IgD-negative memory B cell (primary cell): ENCODE results near the gene PHAX. TPM values are rescaled to one million over a fixed set of nuclear protein-coding genes. Genes with fewer than 3 reads are reported as not detected.
"Not testable (repeated sequence)": the region's sequence is repeated elsewhere in the genome, so short reads cannot be mapped to it uniquely, and the experiment has no call there.

Experiments used
- H3K27ac Mint-ChIP-seq, 3 donors: one replicate each; pipeline ENCODE4 v1.8.0; 2020 to 2022; ENCODE audit warnings: mild to moderate bottlenecking in 3 of 3, mixed read lengths in 3 of 3, moderate library complexity in 1 of 3
- H3K27me3 Mint-ChIP-seq: one replicate; pipeline ENCODE4 v1.8.0; 2021; ENCODE audit warnings: mixed read lengths
- H3K36me3 Mint-ChIP-seq: one replicate; pipeline ENCODE4 v1.8.0; 2020; ENCODE audit warnings: mild to moderate bottlenecking, mixed read lengths
- H3K4me1 Mint-ChIP-seq, 3 donors: one replicate each; pipeline ENCODE4 v1.8.0; 2020 to 2022; ENCODE audit warnings: mixed read lengths in 3 of 3, mild to moderate bottlenecking in 1 of 3
- H3K4me3 Mint-ChIP-seq, 4 donors: one replicate each; pipeline ENCODE4 v1.8.0; 2020 to 2022; ENCODE audit warnings: mild to moderate bottlenecking in 4 of 4, mixed read lengths in 4 of 4, moderate library complexity in 3 of 4
- H3K9me3 Mint-ChIP-seq, 3 donors: one replicate each; pipeline ENCODE4 v1.8.0; 2020 to 2021; ENCODE audit warnings: mixed read lengths in 3 of 3, mild to moderate bottlenecking in 1 of 3
- polyA plus RNA-seq: library from polyadenylated mRNA; unstranded; fragments of 300-500 nt; fragmentation: Illumina TruSeq; gene quantifications from one replicate; pipeline ENCODE4 v1.2.3, GENCODE V29; 2021

Gene PHAX
- polyA plus RNA-seq, 1 donor from 2014 or later = 97.1 TPM

GRCh38 chr5:126594748-126595485, 5.8 kb upstream of the PHAX start, which contains the start of gene ALDH7A1:
Gene ALDH7A1, minus strand, starts transcription at chr5:126595219. Its CDS starts 21 bp downstream, at chr5:126595198.
- Mint-ChIP-seq H3K4me3 (peak within 1 kb of the TSS; percentile 84 to 94 (median 94)), H3K27ac (peak within 1 kb of the TSS in 2 of 3 donors; percentile 40 to 51), H3K9me3 (peaks cover 0 to 2% (median 0%) of the 10 kb centered on the region in 3 donors), H3K4me1 (peaks cover 3 to 12% (median 8%) of the 10 kb centered on the region in 3 donors), H3K27me3 (peaks cover 9% of the 10 kb centered on the region), H3K36me3 (no peaks in the 10 kb centered on the region)

DNA sequence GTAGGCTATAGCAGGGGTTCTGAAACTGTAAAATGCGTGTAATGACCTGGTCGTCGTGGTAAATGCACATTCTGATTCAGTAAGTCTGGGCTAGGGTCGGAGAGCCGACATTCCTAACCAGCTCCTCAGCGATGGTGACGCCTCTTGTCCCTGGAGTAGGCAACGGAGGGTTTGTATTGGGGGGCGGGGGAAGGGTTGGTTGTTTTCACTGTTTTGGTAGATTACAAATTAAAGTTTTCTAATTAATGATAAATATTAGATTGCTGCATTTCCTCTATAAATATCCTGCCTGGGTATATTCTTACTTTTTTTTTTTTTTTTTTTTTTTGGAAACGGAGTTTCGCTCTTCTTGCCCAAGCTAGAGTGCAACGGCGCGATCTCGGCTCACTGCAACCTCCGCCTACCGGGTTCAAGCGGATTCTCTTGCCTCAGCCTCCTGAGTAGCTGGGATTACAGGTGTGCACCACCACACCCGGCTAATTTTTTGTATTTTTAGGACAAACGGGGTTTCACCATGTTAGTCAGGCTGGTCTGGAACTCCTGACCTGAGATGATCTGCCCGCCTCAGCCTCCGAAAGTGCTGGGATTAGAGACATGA, 5.2 kb upstream of the PHAX start:
- peak overlapping the region; percentile 84 to 94 (median 94) for H3K4me3 Mint-ChIP-seq
- peaks cover 0 to 2% (median 0%) of the 10 kb centered on the region in 3 donors for H3K9me3 Mint-ChIP-seq
- no peaks in the 10 kb centered on the region for H3K36me3 Mint-ChIP-seq
- peaks cover 3 to 12% (median 8%) of the 10 kb centered on the region in 3 donors for H3K4me1 Mint-ChIP-seq
- H3K27ac Mint-ChIP-seq = no peak overlapping the region
- H3K27me3 Mint-ChIP-seq = peaks cover 9% of the 10 kb centered on the region

DNA sequence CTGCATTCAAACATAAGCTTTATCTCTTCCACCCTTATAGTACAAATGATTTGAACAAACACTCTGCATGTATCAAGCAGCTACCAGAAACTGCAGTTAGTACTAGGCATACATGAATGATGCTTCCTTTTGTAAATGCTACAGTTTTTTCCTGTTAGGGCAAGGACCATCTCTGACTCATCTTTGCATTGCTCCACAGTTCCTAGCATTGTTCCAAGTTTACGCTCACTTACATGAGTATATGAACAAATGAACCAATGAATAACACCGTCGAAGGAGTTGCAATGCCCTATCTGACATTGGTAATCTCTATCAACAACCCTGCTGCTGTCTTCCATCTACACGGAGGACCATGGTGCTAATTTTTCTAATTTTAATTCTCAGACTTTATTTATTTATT, 3.6 kb upstream of the PHAX start:
- no peak overlapping the region for H3K27ac Mint-ChIP-seq

DNA sequence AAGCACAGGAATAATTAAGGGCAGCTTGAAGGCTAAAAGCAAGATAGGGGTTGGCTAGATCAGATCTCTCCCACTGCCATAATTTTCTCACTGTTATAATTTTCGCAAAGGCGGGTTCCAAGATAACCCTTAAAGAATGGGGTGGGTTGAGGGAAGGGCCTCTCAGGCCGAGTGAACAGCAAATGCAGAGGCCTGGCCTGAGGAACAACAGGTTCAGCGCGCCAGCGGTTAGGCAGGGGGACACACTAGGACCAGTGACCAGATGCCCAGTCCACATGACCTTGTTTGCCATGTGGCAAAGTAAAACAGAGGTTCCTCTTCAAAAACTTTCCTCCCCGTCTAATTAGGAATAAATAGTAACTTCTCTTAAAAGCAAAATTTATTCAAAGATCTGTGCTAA, 1.2 kb upstream of the PHAX start:
- Mint-ChIP-seq H3K9me3 (peaks cover 0 to 2% (median 0%) of the 10 kb centered on the region in 3 donors), H3K4me1 (peaks cover 14 to 21% (median 19%) of the 10 kb centered on the region in 3 donors), H3K27ac (peak overlapping the region in 2 of 3 donors; percentile 26 to 57), H3K27me3 (peaks cover 2% of the 10 kb centered on the region), H3K36me3 (peaks cover 4% of the 10 kb centered on the region), H3K4me3 (peak overlapping the region in 3 of 4 donors; percentile 52 to 88 (median 74))

More for the DNA sequence above, 3.6 kb upstream of the PHAX start:
- H3K4me3 Mint-ChIP-seq = peak overlapping the region in 1 of 4 donors; percentile 78
- H3K27me3 Mint-ChIP-seq = peaks cover 9% of the 10 kb centered on the region
- no peaks in the 10 kb centered on the region for H3K36me3 Mint-ChIP-seq
- peaks cover 0 to 2% (median 0%) of the 10 kb centered on the region in 3 donors for H3K9me3 Mint-ChIP-seq
- peaks cover 7 to 17% (median 12%) of the 10 kb centered on the region in 3 donors for H3K4me1 Mint-ChIP-seq

GRCh38 chr5:126599971-126600630, 646 bp upstream of the PHAX start:
- not testable (repeated sequence) for H3K27me3 Mint-ChIP-seq, H3K36me3 Mint-ChIP-seq, H3K9me3 Mint-ChIP-seq
- Mint-ChIP-seq H3K4me1 (peaks cover 11 to 20% (median 15%) of the 10 kb centered on the region in 3 donors), H3K27ac (peak overlapping the region; percentile 28 to 94 (median 57)), H3K4me3 (peak overlapping the region; percentile 88 to 99 (median 99))

GRCh38 chr5:126603402-126603991, 2.8 kb downstream of the PHAX start:
- Mint-ChIP-seq H3K4me3 (peak overlapping the region in 2 of 4 donors; percentile 20 to 79), H3K27me3 (no peaks in the 10 kb centered on the region), H3K4me1 (peaks cover 24 to 32% (median 29%) of the 10 kb centered on the region in 3 donors), H3K36me3 (peaks cover 7% of the 10 kb centered on the region), H3K9me3 (no peaks in the 10 kb centered on the region), H3K27ac (peak overlapping the region in 1 of 3 donors; percentile 57)

DNA sequence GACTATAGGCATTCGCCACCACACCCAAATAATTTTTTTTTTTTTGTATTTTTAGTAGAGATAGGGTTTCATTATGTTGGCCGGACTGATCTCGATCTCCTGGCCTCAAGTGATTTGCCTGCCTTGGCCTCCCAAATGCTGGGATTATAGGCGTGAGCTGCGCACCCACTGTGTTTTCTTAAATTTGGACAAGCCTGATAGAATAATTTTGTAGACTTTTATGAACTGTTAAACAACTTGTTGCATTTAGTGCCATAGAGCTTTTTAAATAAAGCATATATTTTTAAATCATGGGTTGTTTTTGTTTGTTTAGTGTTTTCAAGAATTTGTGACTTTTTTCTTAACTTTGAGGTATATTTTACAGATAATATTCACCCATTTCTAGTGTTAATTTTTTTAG, 4.8 kb downstream of the PHAX start:
- Mint-ChIP-seq H3K4me3 (peak overlapping the region in 3 of 4 donors; percentile 23 to 65 (median 44)), H3K36me3 (peaks cover 10% of the 10 kb centered on the region), H3K27me3 (no peaks in the 10 kb centered on the region), H3K9me3 (no peaks in the 10 kb centered on the region), H3K4me1 (peaks cover 24 to 35% (median 34%) of the 10 kb centered on the region in 3 donors), H3K27ac (peak overlapping the region in 1 of 3 donors; percentile 88)

- Mint-ChIP-seq H3K4me3 (no peak overlapping the region), H3K4me1 (peaks cover 29 to 32% (median 31%) of the 10 kb centered on the region in 3 donors), H3K27ac (no peak overlapping the region), H3K36me3 (peaks cover 8% of the 10 kb centered on the region), H3K9me3 (no peaks in the 10 kb centered on the region), H3K27me3 (no peaks in the 10 kb centered on the region)
These were observed 9.4 kb downstream of the PHAX start for GRCh38 chr5:126610160-126610559.

GRCh38 chr5:126610616-126611015, 9.9 kb downstream of the PHAX start:
- no peaks in the 10 kb centered on the region for H3K9me3 Mint-ChIP-seq
- peaks cover 8% of the 10 kb centered on the region for H3K36me3 Mint-ChIP-seq
- H3K4me3 Mint-ChIP-seq = no peak overlapping the region
- H3K4me1 Mint-ChIP-seq = peaks cover 31 to 35% (median 33%) of the 10 kb centered on the region in 3 donors
- H3K27ac Mint-ChIP-seq = no peak overlapping the region
- H3K27me3 Mint-ChIP-seq = no peaks in the 10 kb centered on the region

DNA sequence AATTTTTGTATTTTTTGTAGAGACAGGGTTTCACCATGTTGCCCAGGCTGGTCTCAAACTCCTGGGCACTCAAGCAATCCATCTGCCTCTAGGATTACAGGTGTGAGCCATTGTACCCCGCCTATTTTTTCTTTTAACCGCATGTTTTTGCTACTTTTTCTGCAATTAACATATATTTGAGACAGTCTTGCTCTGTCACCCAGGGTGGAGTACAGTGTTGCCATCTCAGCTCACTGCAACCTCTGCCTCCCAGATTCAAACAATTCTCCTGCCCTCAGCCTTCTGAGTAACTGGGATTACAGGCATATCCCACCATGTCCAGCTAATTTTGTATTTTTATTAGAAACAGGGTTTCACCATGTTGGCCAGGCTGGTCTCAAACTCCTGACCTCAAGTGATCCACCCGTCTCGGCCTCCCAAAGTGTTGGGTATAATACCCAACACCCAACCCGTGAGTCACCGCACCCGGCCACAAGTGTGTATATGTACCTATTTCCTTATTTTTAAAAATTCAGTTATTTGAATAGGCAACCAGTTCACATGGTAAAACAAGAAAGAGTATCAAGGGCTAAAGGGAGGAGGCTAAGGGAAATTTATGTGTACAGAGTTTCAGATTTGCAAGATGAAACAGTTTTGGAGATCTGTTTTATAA, 13.3 kb downstream of the PHAX start:
- Mint-ChIP-seq H3K27me3 (no peaks in the 10 kb centered on the region), H3K27ac (peak overlapping the region in 1 of 3 donors; percentile 80), H3K4me1 (peaks cover 20 to 22% (median 21%) of the 10 kb centered on the region in 3 donors), H3K9me3 (no peaks in the 10 kb centered on the region), H3K4me3 (peak overlapping the region in 2 of 4 donors; percentile 8 to 58), H3K36me3 (peaks cover 5% of the 10 kb centered on the region)

DNA sequence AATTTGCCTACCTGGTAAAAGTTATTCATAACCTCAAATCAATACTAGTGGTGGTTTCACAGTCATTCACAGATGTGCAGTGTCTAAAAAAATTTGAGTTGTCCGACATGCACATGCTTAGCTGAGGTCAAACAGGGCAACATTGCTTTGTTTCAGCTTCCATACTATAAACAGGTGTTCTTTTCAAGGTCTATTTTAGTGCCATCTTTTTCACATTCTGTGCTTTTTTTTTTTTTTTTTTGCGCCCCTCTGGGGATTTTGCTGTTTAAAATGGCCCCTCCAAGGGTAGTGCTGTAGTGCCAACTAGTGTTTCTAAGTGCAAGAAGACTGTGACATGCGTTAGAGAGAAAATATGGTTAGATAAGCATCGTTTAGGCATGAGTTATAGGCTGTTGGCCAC, 14.5 kb downstream of the PHAX start:
- no peaks in the 10 kb centered on the region for H3K9me3 Mint-ChIP-seq
- peaks cover 5% of the 10 kb centered on the region for H3K36me3 Mint-ChIP-seq
- H3K4me1 Mint-ChIP-seq = peaks cover 18 to 20% (median 18%) of the 10 kb centered on the region in 3 donors
- no peaks in the 10 kb centered on the region for H3K27me3 Mint-ChIP-seq
- peak overlapping the region in 1 of 3 donors; percentile 73 for H3K27ac Mint-ChIP-seq
- H3K4me3 Mint-ChIP-seq = no peak overlapping the region

DNA sequence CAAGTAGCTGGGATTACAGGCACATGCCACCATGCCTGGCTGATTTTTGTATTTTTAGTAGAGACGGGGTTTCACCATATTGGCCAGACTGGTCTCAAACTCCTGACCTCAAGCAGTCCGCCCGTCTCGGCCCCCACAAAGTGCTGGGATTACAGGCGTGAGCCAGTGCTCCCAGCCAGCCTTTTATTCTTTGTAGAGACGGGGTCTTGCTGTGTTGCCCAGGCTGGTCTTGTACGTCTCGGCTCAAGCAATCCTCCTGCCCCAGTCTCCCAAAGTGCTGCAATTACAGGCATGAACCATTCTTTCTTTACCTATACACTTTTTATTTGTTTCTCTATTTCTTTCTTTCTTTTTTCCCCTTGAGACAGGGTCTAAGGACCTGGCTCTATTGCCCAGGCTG, 16.9 kb downstream of the PHAX start:
- peaks cover 14 to 18% (median 15%) of the 10 kb centered on the region in 3 donors for H3K4me1 Mint-ChIP-seq
- not testable (repeated sequence) for H3K27me3 Mint-ChIP-seq, H3K36me3 Mint-ChIP-seq, H3K27ac Mint-ChIP-seq, H3K9me3 Mint-ChIP-seq, H3K4me3 Mint-ChIP-seq

- Mint-ChIP-seq H3K9me3 (no peaks in the 10 kb centered on the region), H3K4me3 (no peak overlapping the region), H3K27ac (no peak overlapping the region)
These were observed 19.0 kb downstream of the PHAX start for GRCh38 chr5:126619781-126620180.

GRCh38 chr5:126624534-126624933, 23.8 kb downstream of the PHAX start:
- Mint-ChIP-seq H3K27ac (no peak overlapping the region), H3K9me3 (no peaks in the 10 kb centered on the region), H3K27me3 (no peaks in the 10 kb centered on the region), H3K36me3 (peaks cover 9% of the 10 kb centered on the region), H3K4me3 (no peak overlapping the region), H3K4me1 (peaks cover 0 to 5% (median 0%) of the 10 kb centered on the region in 3 donors)

More at GRCh38 chr5:126619781-126620180, 19.0 kb downstream of the PHAX start:
- Mint-ChIP-seq H3K27me3 (no peaks in the 10 kb centered on the region), H3K36me3 (peaks cover 6% of the 10 kb centered on the region), H3K4me1 (peaks cover 5 to 13% (median 7%) of the 10 kb centered on the region in 3 donors)
